Liver (tissue), 9 donors: Measurements from ENCODE around the gene ARHGAP30. TPM values are rescaled to one million over a fixed set of nuclear protein-coding genes. Genes with fewer than 3 reads are reported as not detected.
A peak's percentile ranks its signal among the peaks of the same experiment; 100 is the strongest.

Experiments
- DNase-seq: peaks from one replicate; pipeline ENCODE4 v3.0.0-alpha.2; 2017; ENCODE audit warnings: low spot score
- H3K27ac ChIP-seq, 2 donors: one replicate each; pipeline ENCODE4 v1.7.0; 2013; ENCODE audit warnings: inconsistent platforms in 2 of 2, low read length in 2 of 2, control low read depth in 1 of 2, low read depth in 1 of 2, mild to moderate bottlenecking in 1 of 2
- H3K27me3 ChIP-seq, 4 donors: one replicate each; pipeline versions ENCODE4 v1.6.1 to v1.7.0; 2013; ENCODE audit warnings: low read length in 3 of 4, inconsistent platforms in 1 of 4, mild to moderate bottlenecking in 1 of 4, moderate library complexity in 1 of 4; ENCODE audit not compliant: control insufficient read depth in 4 of 4, insufficient read depth in 4 of 4
- H3K36me3 ChIP-seq, 4 donors: one replicate each; pipeline versions ENCODE4 v1.6.1 to v1.7.0; 2013; ENCODE audit warnings: low read length in 3 of 4, mild to moderate bottlenecking in 3 of 4, low read depth in 1 of 4, moderate library complexity in 1 of 4; ENCODE audit not compliant: control insufficient read depth in 4 of 4, insufficient read depth in 3 of 4
- H3K4me1 ChIP-seq, 4 donors: one replicate each; pipeline versions ENCODE4 v1.6.1 to v1.7.0; 2013; ENCODE audit warnings: low read length in 3 of 4, mild to moderate bottlenecking in 3 of 4, moderate library complexity in 1 of 4; ENCODE audit not compliant: control insufficient read depth in 4 of 4, insufficient read depth in 4 of 4
- H3K4me3 ChIP-seq, 3 donors: one replicate each; pipeline versions ENCODE4 v1.6.1 to v1.7.0; 2013; ENCODE audit warnings: low read length in 3 of 3, control low read depth in 1 of 3, low read depth in 1 of 3, mild to moderate bottlenecking in 1 of 3
- H3K9ac ChIP-seq, 2 donors: one replicate each; pipeline ENCODE4 v1.7.0; 2013; ENCODE audit warnings: low read length in 2 of 2, mild to moderate bottlenecking in 2 of 2, moderate library complexity in 2 of 2, control low read depth in 1 of 2, low read depth in 1 of 2
- H3K9me3 ChIP-seq, 4 donors: one replicate each; pipeline versions ENCODE4 v1.6.1 to v1.7.0; 2013; ENCODE audit warnings: low read length in 3 of 4; ENCODE audit not compliant: control insufficient read depth in 4 of 4
- CTCF ChIP-seq: fragments of 150-350 bp; IDR thresholded peaks from 2 replicates; pipeline ENCODE4 v1.5.1; 2017; ENCODE audit warnings: improper control_type of control experiment, low read depth, low read length; ENCODE audit not compliant: missing input control
- FOXA2 ChIP-seq: IDR thresholded peaks from 2 replicates; pipeline ENCODE4 v1.6.1; 2016; ENCODE audit warnings: antibody characterized with exemption
- GABPA ChIP-seq, 2 donors: IDR thresholded peaks in 1 of 2; conservative IDR thresholded peaks in 1 of 2; 2 replicates each; pipeline ENCODE4 v1.6.1; 2016; ENCODE audit warnings: antibody characterized with exemption in 2 of 2, mild to moderate bottlenecking in 1 of 2, moderate library complexity in 1 of 2
- HNF4G ChIP-seq: IDR thresholded peaks from 2 replicates; pipeline ENCODE4 v1.6.1; 2016; ENCODE audit warnings: antibody characterized with exemption
- JUND ChIP-seq, 2 donors: IDR thresholded peaks; 2 replicates each; pipeline ENCODE4 v1.6.1; 2016; ENCODE audit warnings: antibody characterized with exemption in 2 of 2
- MAX ChIP-seq: IDR thresholded peaks from 2 replicates; pipeline ENCODE4 v1.6.1; 2016; ENCODE audit warnings: antibody characterized with exemption
- NR2F2 ChIP-seq: IDR thresholded peaks from 2 replicates; pipeline ENCODE4 v1.6.1; 2016; ENCODE audit warnings: antibody characterized with exemption
- REST ChIP-seq: IDR thresholded peaks from 2 replicates; pipeline ENCODE4 v1.6.1; 2016; ENCODE audit warnings: antibody characterized with exemption, mild to moderate bottlenecking
- RXRA ChIP-seq, 2 donors: IDR thresholded peaks; 2 replicates each; pipeline ENCODE4 v1.6.1; 2017 to 2018; ENCODE audit warnings: antibody characterized with exemption in 2 of 2, mild to moderate bottlenecking in 1 of 2
- SP1 ChIP-seq: IDR thresholded peaks from 2 replicates; pipeline ENCODE4 v1.6.1; 2018; ENCODE audit warnings: antibody characterized with exemption, mild to moderate bottlenecking
- YY1 ChIP-seq: IDR thresholded peaks from 2 replicates; pipeline ENCODE4 v1.6.1; 2016; ENCODE audit warnings: antibody characterized with exemption, mild to moderate bottlenecking
- ZBTB33 ChIP-seq: IDR thresholded peaks from 2 replicates; pipeline ENCODE4 v1.6.1; 2016; ENCODE audit warnings: antibody characterized with exemption
- WGBS: extraction: QIAGEN DNeasy Blood & Tissue Kit; methylation state at CpG from one replicate; pipeline ENCODE4 v1.1.7; 2013; 5-methylcytosine and 5-hydroxymethylcytosine counted together
- polyA plus RNA-seq, 2 donors: library from polyadenylated mRNA; stranded (reverse) in 1 of 2; unstranded in 1 of 2; fragments of 200-250 nt in 1 of 2; fragments of >200 nt in 1 of 2; fragmentation: Nextera tagmentation in 1 of 2; extraction: Ambion mirVana in 1 of 2; gene quantifications; one replicate each; pipeline versions ENCODE4 v1.2.1 to v1.2.3, GENCODE V29; 2013 to 2015
- total RNA-seq, 2 donors: library from RNA; depleted of rRNA; stranded (reverse); fragments of >200 nt; gene quantifications; one replicate each; pipeline ENCODE4 v1.2.3, GENCODE V29; 2014
- TF ChIP-seq, protein P1 (sequence below): IDR thresholded peaks from 2 replicates; pipeline ENCODE4 v1.6.1; 2016; ENCODE audit warnings: antibody characterized with exemption
- donor health status: healthy.
- donor health status: healthy.
- donor health status: healthy.
- donor health status: healthy.
- donor health status: healthy.

Gene ARHGAP30
- total and polyA plus RNA-seq, 4 donors: 1.2 to 8.9 (median 5.0) TPM

DNA sequence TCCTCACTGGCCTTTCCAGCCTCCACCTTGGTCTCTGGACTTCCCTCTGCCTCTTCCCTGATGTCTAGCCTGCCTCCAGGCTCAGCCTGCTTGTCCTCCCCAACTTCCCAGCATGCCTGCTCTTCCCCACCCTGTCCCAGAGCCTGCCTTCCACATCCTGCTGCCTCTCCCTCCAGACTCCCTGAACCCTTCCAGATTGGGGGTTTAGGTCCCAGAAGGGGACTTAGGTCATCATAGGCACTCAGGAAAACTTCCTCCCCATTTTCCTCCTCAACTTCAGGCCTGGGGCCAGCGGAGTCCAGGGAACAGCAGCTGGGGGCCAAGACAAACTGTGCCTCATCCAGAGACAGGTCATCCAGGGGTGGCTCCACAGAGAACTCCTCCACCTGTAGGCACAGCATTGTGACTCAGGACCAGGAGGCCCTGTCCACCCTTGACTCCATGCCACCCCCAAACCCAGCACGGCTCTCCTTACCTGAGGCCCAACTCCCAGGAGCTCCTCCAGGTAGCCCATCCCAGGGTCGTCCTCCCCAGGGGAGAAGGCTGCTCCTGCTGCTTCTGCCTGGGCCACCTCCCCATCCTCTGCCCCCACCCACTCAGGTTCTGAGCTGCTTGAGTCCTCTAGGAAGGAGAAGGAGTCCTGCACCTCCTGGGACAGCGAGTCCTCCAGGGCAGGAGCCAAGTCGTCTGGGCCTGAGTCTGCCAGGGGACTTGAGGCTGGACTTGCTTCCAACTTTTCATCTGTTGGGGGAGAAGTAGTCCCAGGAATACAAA, 20.6 kb downstream of the ARHGAP30 start:
- peak overlapping the region in 1 of 3 donors; percentile 6 for H3K4me3 ChIP-seq
- 92% methylated on average over 5 of the region's 5 CpGs for WGBS
- H3K9ac ChIP-seq: no peak overlapping the region
- peaks cover 0 to 5% (median 0%) of the 10 kb centered on the region in 4 donors for H3K36me3 ChIP-seq
- H3K9me3 ChIP-seq: peaks cover 0 to 7% (median 2%) of the 10 kb centered on the region in 4 donors
- no peak for DNase-seq
- H3K27me3 ChIP-seq: no peaks in the 10 kb centered on the region
- peaks cover 1 to 18% (median 8%) of the 10 kb centered on the region in 4 donors for H3K4me1 ChIP-seq
- no peak for TF ChIP-seq YY1
- TF ChIP-seq FOXA2: no peak
- TF ChIP-seq REST: no peak
- no peak for TF ChIP-seq NR2F2
- TF ChIP-seq MAX: no peak
- no peak for TF ChIP-seq ZBTB33
- TF ChIP-seq, protein P1, sequence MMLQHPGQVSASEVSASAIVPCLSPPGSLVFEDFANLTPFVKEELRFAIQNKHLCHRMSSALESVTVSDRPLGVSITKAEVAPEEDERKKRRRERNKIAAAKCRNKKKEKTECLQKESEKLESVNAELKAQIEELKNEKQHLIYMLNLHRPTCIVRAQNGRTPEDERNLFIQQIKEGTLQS: no peak
- no peak for TF ChIP-seq JUND (IDR thresholded peaks at IDR 0.05)
- no peak for TF ChIP-seq CTCF
- no peak for TF ChIP-seq RXRA (IDR thresholded peaks at IDR 0.05)
- no peak for TF ChIP-seq GABPA (IDR thresholded peaks at IDR 0.05 in 1 of 2, conservative IDR thresholded peaks at IDR 0.05 in 1 of 2)
- no peak for TF ChIP-seq HNF4G
- TF ChIP-seq SP1: no peak
- no peak overlapping the region for H3K27ac ChIP-seq
